KMS-11 (cell line): ENCODE measurements around the gene PASK.

Source experiments
- H2AFZ ChIP-seq: fragments of 200-600 bp; sonication (generic); 2 replicates; pipeline ENCODE4 v1.6.1; 2016; ENCODE audit warnings: antibody characterized with exemption, mixed run types, low read depth
- H3K27ac ChIP-seq: fragments of 200-600 bp; sonication (generic); 2 replicates; pipeline ENCODE4 v1.6.1; 2016; ENCODE audit warnings: mild to moderate bottlenecking, mixed run types
- H3K27me3 ChIP-seq: fragments of 200-600 bp; sonication (generic); 2 replicates; pipeline ENCODE4 v1.6.1; 2017; ENCODE audit warnings: mild to moderate bottlenecking, low read depth, mixed run types, moderate library complexity; ENCODE audit not compliant: insufficient read depth
- H3K36me3 ChIP-seq: fragments of 200-600 bp; sonication (generic); 2 replicates; pipeline ENCODE4 v1.6.1; 2017; ENCODE audit warnings: mild to moderate bottlenecking, mixed run types; ENCODE audit not compliant: insufficient read depth
- H3K4me1 ChIP-seq: fragments of 200-600 bp; sonication (generic); 2 replicates; pipeline ENCODE4 v1.6.1; 2016; ENCODE audit warnings: mild to moderate bottlenecking, low read depth, mixed run types; ENCODE audit not compliant: poor library complexity, severe bottlenecking
- H3K4me2 ChIP-seq: fragments of 200-600 bp; sonication (generic); 2 replicates; pipeline ENCODE4 v1.7.0; 2016; ENCODE audit warnings: mild to moderate bottlenecking, mixed run types
- H3K4me3 ChIP-seq: fragments of 200-600 bp; sonication (generic); IDR thresholded peaks from 2 replicates; pipeline ENCODE4 v1.6.1; 2017; ENCODE audit warnings: low read depth, low read length, mixed read lengths; ENCODE audit not compliant: insufficient read depth
- H3K79me2 ChIP-seq: fragments of 200-600 bp; sonication (generic); 2 replicates; pipeline ENCODE4 v1.6.1; 2016; ENCODE audit warnings: low read depth, mixed run types; ENCODE audit not compliant: insufficient read depth
- H3K9ac ChIP-seq: fragments of 200-600 bp; sonication (generic); 2 replicates; pipeline ENCODE4 v1.6.1; 2016; ENCODE audit warnings: mild to moderate bottlenecking, mixed run types
- H4K20me1 ChIP-seq: fragments of 200-600 bp; sonication (generic); 2 replicates; pipeline ENCODE4 v1.6.1; 2016; ENCODE audit warnings: mild to moderate bottlenecking, mixed run types; ENCODE audit not compliant: insufficient read depth
- TF ChIP-seq, protein P1 (sequence below): fragments of 200-600 bp; sonication (generic); conservative IDR thresholded peaks from 2 replicates; pipeline ENCODE4 v1.6.1; 2017; ENCODE audit warnings: low read depth, mild to moderate bottlenecking, antibody characterized with exemption, low read length, moderate library complexity, mixed read lengths

Gene PASK

DNA sequence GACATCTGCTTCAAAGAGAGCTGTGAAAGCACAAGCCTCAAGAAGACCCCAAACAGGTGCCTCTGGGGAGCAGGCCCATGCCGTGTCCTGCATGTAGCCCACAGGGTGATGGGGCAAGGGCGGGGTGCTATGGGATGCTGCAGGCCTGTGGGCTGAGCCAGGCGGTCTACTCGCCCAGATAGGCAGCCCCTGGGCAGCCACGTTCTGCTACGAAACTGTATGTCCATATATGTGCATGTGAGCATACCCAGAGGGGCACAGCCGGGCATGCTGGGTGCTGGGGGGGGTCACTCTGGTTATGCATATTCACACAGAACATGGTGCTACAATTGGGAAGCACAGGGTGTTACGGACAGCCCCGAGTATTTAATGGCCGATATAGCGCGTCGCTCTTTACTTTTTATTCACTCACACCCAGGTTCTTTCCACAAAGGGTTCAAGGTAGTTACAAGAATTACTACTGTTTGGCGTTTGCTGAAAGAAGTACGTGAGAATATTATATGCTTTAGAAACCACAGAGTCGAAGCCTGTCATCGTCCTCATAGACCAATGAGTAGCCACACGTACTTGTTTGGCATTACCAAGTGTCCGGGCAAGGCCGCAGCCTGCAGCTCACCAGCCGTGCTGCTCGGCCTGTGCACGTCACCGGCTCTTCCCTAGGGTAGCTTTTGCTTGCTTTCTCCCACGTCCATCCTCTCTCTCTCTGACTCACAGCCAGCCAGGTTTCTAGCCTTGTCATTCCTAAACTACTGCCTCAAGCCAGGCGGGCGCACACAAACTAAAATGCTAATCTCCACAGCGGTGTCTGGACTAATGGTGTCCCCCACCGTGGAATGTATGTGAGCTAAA, 61.6 kb downstream of the PASK start:
- Histone ChIP-seq H3K4me1 (no peaks in the 10 kb centered on the region), H3K9ac (no peak overlapping the region), H4K20me1 (no peaks in the 10 kb centered on the region), H3K36me3 (no peaks in the 10 kb centered on the region), H3K27ac (no peak overlapping the region), H3K4me3 (no peak overlapping the region), H2AFZ (no peak overlapping the region), H3K4me2 (no peak overlapping the region), H3K79me2 (no peaks in the 10 kb centered on the region), H3K27me3 (no peaks in the 10 kb centered on the region)
- TF ChIP-seq, protein P1, sequence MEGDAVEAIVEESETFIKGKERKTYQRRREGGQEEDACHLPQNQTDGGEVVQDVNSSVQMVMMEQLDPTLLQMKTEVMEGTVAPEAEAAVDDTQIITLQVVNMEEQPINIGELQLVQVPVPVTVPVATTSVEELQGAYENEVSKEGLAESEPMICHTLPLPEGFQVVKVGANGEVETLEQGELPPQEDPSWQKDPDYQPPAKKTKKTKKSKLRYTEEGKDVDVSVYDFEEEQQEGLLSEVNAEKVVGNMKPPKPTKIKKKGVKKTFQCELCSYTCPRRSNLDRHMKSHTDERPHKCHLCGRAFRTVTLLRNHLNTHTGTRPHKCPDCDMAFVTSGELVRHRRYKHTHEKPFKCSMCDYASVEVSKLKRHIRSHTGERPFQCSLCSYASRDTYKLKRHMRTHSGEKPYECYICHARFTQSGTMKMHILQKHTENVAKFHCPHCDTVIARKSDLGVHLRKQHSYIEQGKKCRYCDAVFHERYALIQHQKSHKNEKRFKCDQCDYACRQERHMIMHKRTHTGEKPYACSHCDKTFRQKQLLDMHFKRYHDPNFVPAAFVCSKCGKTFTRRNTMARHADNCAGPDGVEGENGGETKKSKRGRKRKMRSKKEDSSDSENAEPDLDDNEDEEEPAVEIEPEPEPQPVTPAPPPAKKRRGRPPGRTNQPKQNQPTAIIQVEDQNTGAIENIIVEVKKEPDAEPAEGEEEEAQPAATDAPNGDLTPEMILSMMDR = no peak

DNA sequence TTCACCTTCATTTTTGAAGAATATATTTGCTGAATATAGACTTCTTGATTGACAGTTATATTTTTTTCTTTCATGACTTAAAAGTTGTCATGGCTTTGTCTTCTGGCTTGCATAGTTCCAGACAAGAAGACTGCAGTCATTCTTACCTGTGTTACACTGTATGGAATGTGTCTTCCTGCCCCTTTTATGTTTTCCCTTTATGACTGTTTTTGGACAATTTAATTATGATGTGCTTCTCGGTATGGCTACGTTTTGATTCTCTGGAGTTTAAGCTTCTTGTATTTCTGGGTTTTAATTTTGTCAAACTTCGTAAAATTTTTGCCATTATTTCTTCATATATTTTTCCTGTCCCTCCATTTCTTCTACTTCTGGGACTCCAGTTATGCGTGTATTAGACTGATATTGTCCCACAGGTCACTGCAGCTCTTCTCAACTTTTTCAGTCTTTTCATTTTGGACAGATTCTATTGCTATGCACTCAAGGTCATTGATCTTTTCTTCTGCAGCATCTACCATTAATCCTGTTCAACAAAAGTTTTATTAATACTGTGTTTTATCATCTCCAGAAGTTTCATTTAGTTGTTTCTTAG, 64.3 kb downstream of the PASK start:
- TF ChIP-seq, protein P1 = no peak
- no peak overlapping the region for H3K9ac ChIP-seq
- no peaks in the 10 kb centered on the region for H3K36me3 ChIP-seq
- no peaks in the 10 kb centered on the region for H3K4me1 ChIP-seq
- no peak overlapping the region for H3K27ac ChIP-seq
- no peaks in the 10 kb centered on the region for H4K20me1 ChIP-seq
- H3K27me3 ChIP-seq = no peaks in the 10 kb centered on the region
- no peak overlapping the region for H3K4me2 ChIP-seq
- H3K79me2 ChIP-seq = no peaks in the 10 kb centered on the region
- H2AFZ ChIP-seq = no peak overlapping the region
- H3K4me3 ChIP-seq = no peak overlapping the region

DNA sequence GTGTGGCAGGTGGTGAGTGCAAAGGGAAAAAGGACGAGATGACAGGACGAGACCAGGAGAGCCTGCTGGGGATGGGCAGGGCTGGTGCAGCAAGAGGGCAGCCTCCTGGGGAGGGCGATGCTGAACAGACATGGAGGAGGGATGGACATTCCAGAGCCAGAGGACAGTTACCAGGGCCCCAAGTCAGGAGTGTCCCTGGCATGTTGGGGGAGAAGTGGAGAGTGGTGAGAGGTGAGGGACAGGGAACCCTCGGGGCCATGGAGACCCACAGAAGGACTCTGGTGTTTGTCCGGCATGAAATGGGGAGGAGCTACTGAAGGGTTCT, 66.2 kb downstream of the PASK start:
- H3K4me2 ChIP-seq = no peak overlapping the region
- no peak overlapping the region for H2AFZ ChIP-seq
- H3K4me3 ChIP-seq = no peak overlapping the region

DNA sequence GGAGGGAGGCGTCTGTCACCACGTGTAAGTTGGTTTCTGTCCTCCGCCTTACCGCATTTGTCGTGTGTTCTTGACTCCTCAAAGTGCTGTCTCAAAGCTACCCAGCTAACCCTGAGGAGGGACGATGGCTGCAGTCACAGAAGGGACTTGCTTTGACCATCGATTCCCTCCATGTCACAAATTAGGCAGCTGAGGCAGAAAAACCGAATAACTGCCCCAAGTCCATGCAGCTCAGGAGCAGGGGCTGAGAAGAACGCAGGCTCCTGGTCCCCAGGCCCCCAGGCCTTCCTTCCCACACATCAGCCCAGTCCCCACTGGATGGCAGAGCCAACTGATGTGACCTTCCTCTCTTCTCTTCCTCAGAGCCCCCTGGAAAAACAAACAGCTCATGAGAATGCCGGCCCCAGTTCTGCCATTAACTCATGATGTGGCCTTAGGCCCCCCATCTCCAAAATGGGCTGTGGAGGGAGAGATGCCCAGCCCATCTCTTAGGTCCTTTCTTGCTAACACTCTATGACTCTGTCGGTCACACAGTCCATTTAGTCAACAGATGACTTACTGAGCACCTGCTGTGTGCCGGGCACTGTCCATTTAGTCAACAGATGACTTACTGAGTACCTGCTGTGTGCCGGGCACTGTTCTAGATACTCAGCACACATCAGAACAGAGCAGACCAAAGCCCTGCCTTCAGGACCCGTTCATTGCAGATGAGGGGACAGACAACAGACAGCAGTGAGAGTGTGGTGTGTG, 66.8 kb downstream of the PASK start:
- H3K27ac ChIP-seq = no peak overlapping the region
- H3K9ac ChIP-seq = no peak overlapping the region
- TF ChIP-seq, protein P1 = no peak
- no peaks in the 10 kb centered on the region for H3K4me1 ChIP-seq
- no peaks in the 10 kb centered on the region for H3K79me2 ChIP-seq
- no peak overlapping the region for H2AFZ ChIP-seq
- no peak overlapping the region for H3K4me3 ChIP-seq
- H3K36me3 ChIP-seq = no peaks in the 10 kb centered on the region
- H3K4me2 ChIP-seq = no peak overlapping the region
- H4K20me1 ChIP-seq = no peaks in the 10 kb centered on the region
- H3K27me3 ChIP-seq = no peaks in the 10 kb centered on the region

More for the DNA sequence above, 66.2 kb downstream of the PASK start:
- no peak overlapping the region for H3K27ac ChIP-seq
- H4K20me1 ChIP-seq = no peaks in the 10 kb centered on the region
- H3K4me1 ChIP-seq = no peaks in the 10 kb centered on the region
- no peaks in the 10 kb centered on the region for H3K27me3 ChIP-seq
- no peaks in the 10 kb centered on the region for H3K36me3 ChIP-seq
- H3K79me2 ChIP-seq = no peaks in the 10 kb centered on the region
- no peak overlapping the region for H3K9ac ChIP-seq
- TF ChIP-seq, protein P1 = no peak
